Neuronal stem cell (in vitro differentiated cells): ENCODE data around the gene PTPN21.

Experiments
- DNase-seq: peaks from one replicate; pipeline ENCODE4 v3.0.0-alpha.2; 2013; ENCODE audit warnings: low spot score
- H2AFZ ChIP-seq: one replicate; pipeline ENCODE4 v1.6.1; 2013; ENCODE audit warnings: mild to moderate bottlenecking, low read length, inconsistent platforms
- H2AK5ac ChIP-seq: 2 replicates; pipeline ENCODE4 v1.6.1; 2013; ENCODE audit warnings: low read depth, mild to moderate bottlenecking, inconsistent platforms, low read length, moderate library complexity, mixed read lengths
- H2BK120ac ChIP-seq: 2 replicates; pipeline ENCODE4 v1.6.1; 2013; ENCODE audit warnings: low read depth, mild to moderate bottlenecking, inconsistent platforms, low read length, moderate library complexity, mixed read lengths
- H2BK12ac ChIP-seq: one replicate; pipeline ENCODE4 v1.6.1; 2013; ENCODE audit warnings: low read length, inconsistent platforms
- H2BK15ac ChIP-seq: 2 replicates; pipeline ENCODE4 v1.6.1; 2013; ENCODE audit warnings: mild to moderate bottlenecking, low read length, inconsistent platforms, mixed read lengths
- H2BK5ac ChIP-seq: one replicate; pipeline ENCODE4 v1.6.1; 2013; ENCODE audit warnings: inconsistent platforms, mild to moderate bottlenecking, low read length, moderate library complexity
- H3K14ac ChIP-seq: one replicate; pipeline ENCODE4 v1.6.1; 2013; ENCODE audit warnings: low read length, inconsistent platforms
- H3K18ac ChIP-seq: 2 replicates; pipeline ENCODE4 v1.6.1; 2013; ENCODE audit warnings: low read length, inconsistent platforms
- H3K23ac ChIP-seq: 2 replicates; pipeline ENCODE4 v1.6.1; 2013; ENCODE audit warnings: low read depth, mild to moderate bottlenecking, mixed read lengths, low read length, inconsistent platforms; ENCODE audit not compliant: poor library complexity
- H3K27ac ChIP-seq: replicated peaks from 3 replicates; pipeline ENCODE4 v1.5.1; 2013; ENCODE audit warnings: low read length, inconsistent platforms
- H3K27me3 ChIP-seq, 3 experiments: 2 replicates each; pipeline ENCODE4 v1.6.1; 2013; ENCODE audit warnings: low read length in 3 of 3, mild to moderate bottlenecking in 2 of 3, inconsistent platforms in 1 of 3, low read depth in 1 of 3, mixed read lengths in 1 of 3, moderate library complexity in 1 of 3; ENCODE audit not compliant: control insufficient read depth in 3 of 3, insufficient read depth in 3 of 3
- H3K36me3 ChIP-seq, 2 donors: replicated peaks in 1 of 2; 2 replicates each; pipeline ENCODE4 v1.6.1; 2013; ENCODE audit warnings: low read length in 2 of 2; ENCODE audit not compliant: control insufficient read depth in 2 of 2, insufficient read depth in 2 of 2
- H3K4ac ChIP-seq: 2 replicates; pipeline ENCODE4 v1.6.1; 2013; ENCODE audit warnings: inconsistent platforms, mild to moderate bottlenecking, low read length, moderate library complexity
- H3K4me1 ChIP-seq, 2 donors: 1 replicate in 1 of 2; 2 replicates in 1 of 2; pipeline ENCODE4 v1.6.1; 2013; ENCODE audit warnings: low read length in 2 of 2, low read depth in 1 of 2; ENCODE audit not compliant: control insufficient read depth in 2 of 2, insufficient read depth in 1 of 2
- H3K4me2 ChIP-seq: one replicate; pipeline ENCODE4 v1.6.1; 2013; ENCODE audit warnings: mild to moderate bottlenecking, low read length, inconsistent platforms; ENCODE audit not compliant: insufficient read depth, poor library complexity, severe bottlenecking
- H3K4me3 ChIP-seq, 2 donors: 2 replicates each; pipeline ENCODE4 v1.5.1; 2013; ENCODE audit warnings: low read length in 2 of 2, mild to moderate bottlenecking in 2 of 2, inconsistent platforms in 1 of 2, moderate library complexity in 1 of 2
- H3K79me1 ChIP-seq: one replicate; pipeline ENCODE4 v1.6.1; 2013; ENCODE audit warnings: low read depth, mild to moderate bottlenecking, inconsistent platforms, low read length, moderate library complexity
- H3K9ac ChIP-seq: one replicate; pipeline ENCODE4 v1.6.1; 2013; ENCODE audit warnings: mild to moderate bottlenecking, low read depth, low read length, inconsistent platforms; ENCODE audit not compliant: poor library complexity
- H3K9me3 ChIP-seq, 2 donors: replicated peaks in 1 of 2; 2 replicates each; pipeline versions ENCODE3 to v1.6.1; 2013; ENCODE audit warnings: low read length in 2 of 2, mild to moderate bottlenecking in 2 of 2, inconsistent platforms in 1 of 2, low read depth in 1 of 2, mixed read lengths in 1 of 2, moderate library complexity in 1 of 2; ENCODE audit not compliant: control insufficient read depth in 2 of 2, insufficient read depth in 1 of 2
- H4K8ac ChIP-seq: one replicate; pipeline ENCODE4 v1.6.1; 2013; ENCODE audit warnings: low read depth, mild to moderate bottlenecking, inconsistent platforms, low read length, moderate library complexity
- H4K91ac ChIP-seq: one replicate; pipeline ENCODE4 v1.6.1; 2013; ENCODE audit warnings: low read length, low read depth, mild to moderate bottlenecking, inconsistent platforms; ENCODE audit not compliant: poor library complexity
- WGBS, 2 donors: extraction: QIAGEN DNeasy Blood & Tissue Kit; methylation state at CpG; one replicate each; pipeline ENCODE4 v1.1.7; 2013; ENCODE audit warnings: missing lambda C conversion rate in 2 of 2, mixed read lengths in 1 of 2; ENCODE audit not compliant: insufficient read length in 2 of 2, insufficient replicate concordance in 1 of 2; ENCODE audit errors: extremely low coverage in 2 of 2; 5-methylcytosine and 5-hydroxymethylcytosine counted together

Gene PTPN21

GRCh38 chr14:88502740-88503139 lies 52.1 kb downstream of the PTPN21 start:
- H3K27me3 ChIP-seq, result no peaks in the 10 kb centered on the region
- no peak overlapping the region for H3K4me3 ChIP-seq
- H3K18ac ChIP-seq, result no peak overlapping the region
- H3K36me3 ChIP-seq, result peaks cover 13 to 72% of the 10 kb centered on the region in 2 donors
- no peak overlapping the region for H2AK5ac ChIP-seq
- H2BK120ac ChIP-seq, result no peak overlapping the region
- H3K23ac ChIP-seq, result no peak overlapping the region
- no CpG with 5 or more reads among the region's 4 CpGs for WGBS, 2 donors
- H3K4me2 ChIP-seq, result no peak overlapping the region
- no peak overlapping the region for H3K14ac ChIP-seq
- no peak for DNase-seq
- H2BK12ac ChIP-seq, result no peak overlapping the region
- H2BK5ac ChIP-seq, result no peak overlapping the region
- no peak overlapping the region for H4K91ac ChIP-seq
- no peak overlapping the region for H3K4ac ChIP-seq
- H3K4me1 ChIP-seq, result no peaks in the 10 kb centered on the region
- no peak overlapping the region for H2BK15ac ChIP-seq
- no peak overlapping the region for H3K9ac ChIP-seq
- no peak overlapping the region for H3K27ac ChIP-seq
- H2AFZ ChIP-seq, result no peak overlapping the region
- no peaks in the 10 kb centered on the region for H3K9me3 ChIP-seq
- no peak overlapping the region for H4K8ac ChIP-seq
- no peaks in the 10 kb centered on the region for H3K79me1 ChIP-seq

DNA sequence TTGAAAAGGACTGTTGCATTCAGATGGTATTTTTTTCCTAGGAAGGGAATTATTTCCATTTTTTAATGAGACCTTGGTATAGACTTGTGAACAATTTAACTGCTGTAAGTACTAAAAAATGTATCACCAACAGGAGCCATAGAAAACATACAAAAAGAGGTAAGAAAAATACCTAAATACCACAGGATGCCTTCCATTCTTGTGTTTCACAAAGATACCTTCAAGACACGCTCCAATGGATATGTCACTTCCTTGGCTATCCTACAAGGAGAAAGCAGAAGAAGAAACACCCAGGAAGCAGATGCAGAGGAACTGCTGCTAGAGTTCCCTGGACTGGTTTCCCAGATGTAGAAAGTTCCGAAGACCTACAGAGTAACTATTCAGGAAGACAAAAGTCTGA lies 54.2 kb downstream of the PTPN21 start:
- Histone ChIP-seq H3K36me3 (peaks cover 17 to 80% of the 10 kb centered on the region in 2 donors), H2AK5ac (no peak overlapping the region), H3K23ac (no peak overlapping the region), H3K4ac (no peak overlapping the region), H4K8ac (no peak overlapping the region), H2BK120ac (no peak overlapping the region), H3K14ac (no peak overlapping the region), H2BK12ac (no peak overlapping the region), H3K4me2 (no peak overlapping the region), H3K27me3 (no peaks in the 10 kb centered on the region), H3K9me3 (no peaks in the 10 kb centered on the region), H3K4me1 (no peaks in the 10 kb centered on the region), H3K4me3 (no peak overlapping the region), H4K91ac (no peak overlapping the region), H2BK15ac (no peak overlapping the region), H3K27ac (no peak overlapping the region), H3K18ac (no peak overlapping the region), H2BK5ac (no peak overlapping the region), H3K79me1 (no peaks in the 10 kb centered on the region), H2AFZ (no peak overlapping the region), H3K9ac (no peak overlapping the region)
- WGBS, 2 donors, result no CpG with 5 or more reads among the region's 2 CpGs
- DNase-seq, result no peak

DNA sequence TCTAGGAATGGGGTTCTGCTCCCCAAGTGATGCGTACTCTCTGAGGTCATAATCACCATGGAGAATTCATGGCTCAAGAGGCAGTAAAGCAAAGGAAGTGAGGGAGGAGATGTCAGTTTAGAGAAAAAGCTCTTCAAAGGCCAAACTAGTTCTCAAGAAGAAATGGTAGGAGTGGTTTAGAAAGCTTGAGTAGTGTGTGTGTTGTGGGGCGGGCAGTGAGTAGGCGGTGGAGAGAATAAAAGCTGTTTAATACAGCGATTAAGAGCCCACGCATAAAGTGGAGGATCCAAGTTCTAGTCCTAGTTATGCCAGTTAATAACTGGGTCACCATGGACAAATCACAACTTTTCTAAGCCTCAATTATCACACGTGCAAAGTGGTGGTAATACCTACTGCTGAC lies 55.6 kb downstream of the PTPN21 start:
- H3K9me3 ChIP-seq, result no peaks in the 10 kb centered on the region
- H3K4me1 ChIP-seq, result no peaks in the 10 kb centered on the region
- no peak overlapping the region for H3K27ac ChIP-seq
- H2BK12ac ChIP-seq, result no peak overlapping the region
- H2BK120ac ChIP-seq, result no peak overlapping the region
- WGBS, 2 donors, result no CpG with 5 or more reads among the region's 6 CpGs
- H3K27me3 ChIP-seq, result no peaks in the 10 kb centered on the region
- no peak overlapping the region for H3K9ac ChIP-seq
- no peak overlapping the region for H3K18ac ChIP-seq
- no peak overlapping the region for H2BK5ac ChIP-seq
- H3K79me1 ChIP-seq, result no peaks in the 10 kb centered on the region
- no peak overlapping the region for H3K23ac ChIP-seq
- no peak for DNase-seq
- H3K36me3 ChIP-seq, result peaks cover 21 to 75% of the 10 kb centered on the region in 2 donors
- no peak overlapping the region for H3K4me2 ChIP-seq
- H3K4me3 ChIP-seq, result no peak overlapping the region
- H4K91ac ChIP-seq, result no peak overlapping the region
- no peak overlapping the region for H4K8ac ChIP-seq
- H3K4ac ChIP-seq, result no peak overlapping the region
- H2AFZ ChIP-seq, result no peak overlapping the region
- H2AK5ac ChIP-seq, result no peak overlapping the region
- no peak overlapping the region for H3K14ac ChIP-seq
- no peak overlapping the region for H2BK15ac ChIP-seq

- Histone ChIP-seq H3K9ac (no peak overlapping the region), H3K27ac (no peak overlapping the region), H2AK5ac (no peak overlapping the region), H3K4ac (no peak overlapping the region), H3K4me3 (no peak overlapping the region), H4K8ac (no peak overlapping the region), H2BK12ac (no peak overlapping the region), H3K36me3 (peaks cover 26 to 66% of the 10 kb centered on the region in 2 donors), H3K4me2 (no peak overlapping the region), H3K27me3 (no peaks in the 10 kb centered on the region), H3K23ac (no peak overlapping the region), H4K91ac (no peak overlapping the region), H3K4me1 (peaks cover 3% of the 10 kb centered on the region in 2 donors), H3K18ac (no peak overlapping the region), H3K9me3 (no peaks in the 10 kb centered on the region), H2BK15ac (no peak overlapping the region), H2AFZ (no peak overlapping the region), H3K14ac (no peak overlapping the region), H2BK5ac (no peak overlapping the region), H2BK120ac (no peak overlapping the region), H3K79me1 (no peaks in the 10 kb centered on the region)
- DNase-seq, result no peak
- no CpG with 5 or more reads among the region's 3 CpGs for WGBS, 2 donors
These were observed 58.4 kb downstream of the PTPN21 start for GRCh38 chr14:88496414-88496813.
